GM18499 (cell line): ENCODE measurements around the gene MACF1.
"Not testable (repeated sequence)": the region's sequence is repeated elsewhere in the genome, so short reads cannot be mapped to it uniquely, and the experiment has no call there.

Experiments
- ATAC-seq: cut with Tn5 transposase; IDR thresholded peaks from one replicate; pipeline ENCODE4 v1.9.1; 2021; ENCODE audit warnings: moderate number of reproducible peaks; ENCODE audit not compliant: insufficient read depth, unreplicated experiment

MACF1 gene, protein sequence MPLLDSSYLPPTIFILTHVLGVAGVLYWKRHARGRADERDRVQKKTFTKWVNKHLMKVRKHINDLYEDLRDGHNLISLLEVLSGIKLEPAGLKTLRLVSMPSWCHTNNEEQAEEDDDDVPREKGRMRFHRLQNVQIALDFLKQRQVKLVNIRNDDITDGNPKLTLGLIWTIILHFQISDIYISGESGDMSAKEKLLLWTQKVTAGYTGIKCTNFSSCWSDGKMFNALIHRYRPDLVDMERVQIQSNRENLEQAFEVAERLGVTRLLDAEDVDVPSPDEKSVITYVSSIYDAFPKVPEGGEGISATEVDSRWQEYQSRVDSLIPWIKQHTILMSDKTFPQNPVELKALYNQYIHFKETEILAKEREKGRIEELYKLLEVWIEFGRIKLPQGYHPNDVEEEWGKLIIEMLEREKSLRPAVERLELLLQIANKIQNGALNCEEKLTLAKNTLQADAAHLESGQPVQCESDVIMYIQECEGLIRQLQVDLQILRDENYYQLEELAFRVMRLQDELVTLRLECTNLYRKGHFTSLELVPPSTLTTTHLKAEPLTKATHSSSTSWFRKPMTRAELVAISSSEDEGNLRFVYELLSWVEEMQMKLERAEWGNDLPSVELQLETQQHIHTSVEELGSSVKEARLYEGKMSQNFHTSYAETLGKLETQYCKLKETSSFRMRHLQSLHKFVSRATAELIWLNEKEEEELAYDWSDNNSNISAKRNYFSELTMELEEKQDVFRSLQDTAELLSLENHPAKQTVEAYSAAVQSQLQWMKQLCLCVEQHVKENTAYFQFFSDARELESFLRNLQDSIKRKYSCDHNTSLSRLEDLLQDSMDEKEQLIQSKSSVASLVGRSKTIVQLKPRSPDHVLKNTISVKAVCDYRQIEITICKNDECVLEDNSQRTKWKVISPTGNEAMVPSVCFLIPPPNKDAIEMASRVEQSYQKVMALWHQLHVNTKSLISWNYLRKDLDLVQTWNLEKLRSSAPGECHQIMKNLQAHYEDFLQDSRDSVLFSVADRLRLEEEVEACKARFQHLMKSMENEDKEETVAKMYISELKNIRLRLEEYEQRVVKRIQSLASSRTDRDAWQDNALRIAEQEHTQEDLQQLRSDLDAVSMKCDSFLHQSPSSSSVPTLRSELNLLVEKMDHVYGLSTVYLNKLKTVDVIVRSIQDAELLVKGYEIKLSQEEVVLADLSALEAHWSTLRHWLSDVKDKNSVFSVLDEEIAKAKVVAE (N-terminal part only)

GRCh38 chr1:39204441-39205081 lies at the start of gene MACF1:
Gene MACF1 (plus strand): TSS chr1:39204695. CDS start chr1:39205023, 328 bp downstream.
- ATAC-seq, result no peak

- no peak for ATAC-seq
These were observed 47.2 kb upstream of the MACF1 start for GRCh38 chr1:39157304-39157703.

- ATAC-seq, result no peak
These were observed 46.0 kb upstream of the MACF1 start for GRCh38 chr1:39158327-39159086.

- no peak for ATAC-seq
These were observed 45.1 kb upstream of the MACF1 start for GRCh38 chr1:39159224-39160036.

GRCh38 chr1:39160703-39161102 lies 43.8 kb upstream of the MACF1 start:
- ATAC-seq, result no peak

GRCh38 chr1:39161811-39162210 lies 42.7 kb upstream of the MACF1 start:
- ATAC-seq, result not testable (repeated sequence)

DNA sequence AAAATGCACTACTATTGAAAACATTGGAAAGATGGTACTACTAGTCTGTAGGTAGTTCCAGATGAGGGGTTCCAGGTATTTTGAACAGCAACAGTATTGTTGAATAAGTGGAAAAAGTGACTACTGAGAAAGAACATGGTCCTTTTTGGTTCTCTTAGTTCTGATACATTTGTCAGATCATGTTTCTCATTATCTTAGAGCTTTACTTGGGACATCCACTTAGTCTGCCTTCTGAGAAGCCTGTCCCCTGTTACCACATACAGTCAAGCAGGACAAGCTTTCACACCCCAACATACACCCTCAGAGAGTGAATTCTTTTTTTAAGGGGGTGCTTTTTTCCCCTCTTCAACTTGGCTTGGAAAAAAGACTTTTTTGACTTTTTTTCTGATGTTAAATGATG lies 41.0 kb upstream of the MACF1 start:
- no peak for ATAC-seq

DNA sequence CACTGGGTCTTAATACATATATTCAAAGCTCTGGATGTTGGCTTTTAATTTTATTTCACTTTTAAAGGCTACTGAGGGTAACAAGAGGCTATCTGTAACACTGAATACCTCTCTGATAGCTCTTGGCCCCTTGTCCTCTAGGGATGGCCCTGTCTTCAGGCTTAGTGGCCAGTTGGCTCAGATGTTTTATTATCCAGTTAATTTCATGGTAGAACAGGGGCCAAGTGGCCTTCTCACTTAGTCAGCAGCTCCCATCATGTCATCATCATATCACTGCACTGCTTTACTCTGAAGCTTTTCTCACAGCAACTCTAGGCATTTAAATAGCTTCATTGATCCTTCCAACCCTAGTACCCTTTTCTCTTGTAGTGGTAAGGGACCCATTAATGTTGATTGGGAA lies 40.2 kb upstream of the MACF1 start:
- no peak for ATAC-seq

- ATAC-seq, result no peak
These were observed 39.4 kb upstream of the MACF1 start for GRCh38 chr1:39165049-39165448.

DNA sequence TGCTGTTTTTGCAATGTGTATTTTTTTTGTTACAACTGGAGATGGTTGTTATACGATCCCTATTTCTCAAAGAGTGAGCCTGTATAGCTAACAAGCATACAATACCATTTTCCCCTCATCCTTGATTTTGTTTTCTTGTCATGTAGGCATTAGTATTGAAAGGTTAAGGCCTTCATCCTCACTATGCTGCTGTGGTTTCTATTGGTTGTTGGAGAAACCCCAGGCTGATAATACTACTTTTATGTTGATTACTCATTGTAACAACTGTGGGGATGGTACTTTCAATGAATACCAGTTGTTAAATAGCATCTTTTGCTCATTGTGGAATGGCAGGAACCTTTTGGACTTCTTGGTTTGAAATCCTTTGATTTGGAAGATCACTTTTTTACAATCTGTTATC lies 39.0 kb upstream of the MACF1 start:
- ATAC-seq, result no peak

DNA sequence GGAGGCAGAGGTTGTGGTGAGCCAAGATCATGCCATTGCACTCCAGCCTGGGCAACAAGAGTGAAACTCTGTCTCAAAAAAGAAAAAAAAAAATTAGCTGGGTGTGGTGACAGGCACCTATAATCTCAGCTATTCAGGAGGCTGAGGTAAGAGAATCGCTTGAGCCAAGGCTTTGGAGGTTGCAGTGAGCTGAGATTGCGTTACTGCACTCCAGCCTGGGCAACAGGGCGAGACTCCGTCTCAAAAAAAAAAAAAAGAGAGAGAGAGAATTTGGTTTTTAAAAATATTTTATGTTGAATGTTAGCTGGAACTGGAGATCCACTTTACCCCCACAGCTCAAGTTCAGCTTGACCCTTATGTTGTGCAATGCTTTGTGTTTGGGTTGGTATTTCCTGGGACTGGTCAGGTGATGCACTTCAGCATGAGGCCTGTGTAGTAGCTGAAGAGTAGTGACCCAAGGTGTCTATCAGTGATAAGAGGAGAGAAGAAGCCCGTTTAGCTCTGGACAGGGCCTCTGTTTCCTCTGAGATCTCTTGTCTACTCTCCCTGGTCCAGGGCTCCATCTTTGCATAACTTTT lies 36.8 kb upstream of the MACF1 start:
- no peak for ATAC-seq

DNA sequence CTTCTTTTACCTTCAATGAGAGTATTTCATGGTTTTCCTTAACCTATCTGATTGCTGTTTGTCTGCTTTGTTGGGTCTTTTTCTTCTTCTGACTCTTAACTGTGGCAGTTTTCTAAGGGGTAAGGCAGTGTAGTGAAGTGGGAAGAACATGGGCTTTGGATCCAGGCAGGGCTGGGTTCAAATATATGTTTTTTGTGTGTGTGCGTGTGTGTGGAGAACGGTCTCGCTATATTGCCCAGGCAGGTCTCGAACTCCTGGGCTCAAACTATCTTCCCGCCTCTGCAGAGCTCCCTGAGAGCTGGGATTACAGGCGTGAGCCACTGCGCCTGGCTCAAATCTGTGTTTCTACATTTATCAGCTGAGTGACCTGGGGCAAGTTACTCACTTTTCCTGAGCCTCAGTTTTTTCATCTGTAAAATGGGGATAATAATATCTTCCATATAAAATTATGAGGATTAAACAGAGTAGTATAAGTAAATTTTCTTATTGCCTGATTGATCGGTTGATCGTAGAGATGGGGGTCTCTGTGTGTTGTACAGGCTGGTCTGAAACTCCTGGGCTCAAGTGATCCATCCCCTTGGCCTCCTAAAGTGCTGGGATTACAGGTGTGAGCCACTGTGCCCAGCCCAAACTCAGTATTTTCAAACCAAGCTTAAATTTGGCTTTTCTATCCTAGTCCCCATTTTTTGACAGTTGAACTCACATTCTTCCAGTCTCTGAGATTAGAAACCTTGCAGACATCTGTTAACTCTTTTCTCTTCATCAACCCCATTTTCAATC lies 36.0 kb upstream of the MACF1 start:
- no peak for ATAC-seq

- ATAC-seq, result no peak
These were observed 33.5 kb upstream of the MACF1 start for GRCh38 chr1:39170731-39171667.

GRCh38 chr1:39173119-39173994 lies 31.1 kb upstream of the MACF1 start:
- ATAC-seq, result no peak

DNA sequence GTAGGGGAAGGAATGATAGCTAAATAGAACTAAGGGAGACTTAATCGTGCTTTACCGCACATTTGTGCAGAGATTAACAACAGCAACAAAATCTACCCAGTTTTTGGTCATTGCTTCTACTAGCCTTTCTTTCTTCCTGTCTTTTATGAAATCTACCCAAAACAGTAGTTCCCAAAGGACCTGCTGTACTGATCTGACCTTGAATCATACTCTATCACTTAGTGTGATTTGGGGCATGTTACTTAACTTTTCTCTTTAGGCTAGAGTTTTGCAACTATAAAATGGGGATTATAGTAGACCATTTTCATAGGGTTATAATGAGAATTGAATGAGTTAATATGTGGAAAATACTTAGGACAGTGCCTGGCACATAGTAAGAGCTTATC lies 30.5 kb upstream of the MACF1 start:
- no peak for ATAC-seq
